ENCODE results near the gene SORCS2.

GRCh38 chr4:7757501-7758471 lies 565.4 kb downstream of the SORCS2 start:
- TF ChIP-seq, protein P1, sequence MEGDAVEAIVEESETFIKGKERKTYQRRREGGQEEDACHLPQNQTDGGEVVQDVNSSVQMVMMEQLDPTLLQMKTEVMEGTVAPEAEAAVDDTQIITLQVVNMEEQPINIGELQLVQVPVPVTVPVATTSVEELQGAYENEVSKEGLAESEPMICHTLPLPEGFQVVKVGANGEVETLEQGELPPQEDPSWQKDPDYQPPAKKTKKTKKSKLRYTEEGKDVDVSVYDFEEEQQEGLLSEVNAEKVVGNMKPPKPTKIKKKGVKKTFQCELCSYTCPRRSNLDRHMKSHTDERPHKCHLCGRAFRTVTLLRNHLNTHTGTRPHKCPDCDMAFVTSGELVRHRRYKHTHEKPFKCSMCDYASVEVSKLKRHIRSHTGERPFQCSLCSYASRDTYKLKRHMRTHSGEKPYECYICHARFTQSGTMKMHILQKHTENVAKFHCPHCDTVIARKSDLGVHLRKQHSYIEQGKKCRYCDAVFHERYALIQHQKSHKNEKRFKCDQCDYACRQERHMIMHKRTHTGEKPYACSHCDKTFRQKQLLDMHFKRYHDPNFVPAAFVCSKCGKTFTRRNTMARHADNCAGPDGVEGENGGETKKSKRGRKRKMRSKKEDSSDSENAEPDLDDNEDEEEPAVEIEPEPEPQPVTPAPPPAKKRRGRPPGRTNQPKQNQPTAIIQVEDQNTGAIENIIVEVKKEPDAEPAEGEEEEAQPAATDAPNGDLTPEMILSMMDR (IDR thresholded peaks at IDR 0.05), result no peak
- TF ChIP-seq POLR2AphosphoS5 (IDR thresholded peaks at IDR 0.05) (no peak), POLR2A (IDR thresholded peaks at IDR 0.05) (no peak)
